TTC549 (cell line): ENCODE measurements around the gene GOLT1B.
A peak's percentile ranks its signal among the peaks of the same experiment; 100 is the strongest.
"Not testable (repeated sequence)": the region's sequence is repeated elsewhere in the genome, so short reads cannot be mapped to it uniquely, and the experiment has no call there.

ENCODE experiments used
- FAIRE-seq: peaks from 2 replicates; lab custom pipeline; 2012; peaks lifted over from hg19 to GRCh38; lab: Jason Lieb, UNC

Gene GOLT1B, protein sequence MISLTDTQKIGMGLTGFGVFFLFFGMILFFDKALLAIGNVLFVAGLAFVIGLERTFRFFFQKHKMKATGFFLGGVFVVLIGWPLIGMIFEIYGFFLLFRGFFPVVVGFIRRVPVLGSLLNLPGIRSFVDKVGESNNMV

DNA sequence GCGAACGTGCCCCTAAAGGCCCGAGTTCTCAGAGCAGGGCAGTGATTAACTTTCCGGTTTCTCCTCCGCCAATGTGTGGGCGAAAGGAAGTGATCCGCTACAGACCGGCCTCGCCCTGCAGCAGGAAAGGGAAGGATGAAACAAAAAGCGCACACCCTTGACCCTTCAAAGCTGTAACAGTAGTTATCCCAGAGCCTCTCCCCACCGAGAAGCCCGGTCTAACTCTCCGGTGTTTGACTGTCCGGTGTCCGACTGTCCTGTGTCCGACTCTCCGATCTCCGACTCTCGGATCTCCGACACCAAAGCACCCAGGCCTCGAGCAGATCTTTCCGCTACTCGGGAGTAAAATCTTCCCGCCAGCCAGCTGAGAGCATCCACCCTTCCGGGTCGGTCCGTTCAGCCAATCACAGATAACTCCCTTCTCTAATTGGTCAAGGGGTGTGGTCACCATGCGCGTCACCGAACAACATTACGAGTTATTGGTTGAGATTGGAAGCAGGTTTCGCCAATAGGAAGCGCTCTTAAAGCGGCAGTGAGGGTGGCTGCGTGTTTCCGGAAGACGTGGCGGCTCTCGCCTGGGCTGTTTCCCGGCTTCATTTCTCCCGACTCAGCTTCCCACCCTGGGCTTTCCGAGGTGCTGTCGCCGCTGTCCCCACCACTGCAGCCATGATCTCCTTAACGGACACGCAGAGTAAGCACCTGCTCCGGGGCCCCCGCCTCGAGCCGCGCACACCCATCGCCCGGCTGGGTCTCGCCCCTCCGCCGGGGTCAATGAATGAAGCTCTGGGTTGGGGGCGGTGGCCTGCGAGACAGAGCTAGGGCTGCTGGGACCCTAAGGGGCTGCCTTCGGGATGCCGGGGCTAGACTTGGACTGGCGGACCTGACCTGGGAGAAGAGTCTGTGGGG, at the start of gene GOLT1B, which contains the start of gene RECQL:
Gene GOLT1B, plus strand, starts transcription at position 532 of the 906 bp plus-strand sequence. Its CDS starts 135 bp downstream, at position 667.
Gene RECQL, minus strand, starts transcription at position 378 of the 906 bp plus-strand sequence. CDS start 2,065 bp downstream, outside the sequence.
- peak; percentile 93 for FAIRE-seq

DNA sequence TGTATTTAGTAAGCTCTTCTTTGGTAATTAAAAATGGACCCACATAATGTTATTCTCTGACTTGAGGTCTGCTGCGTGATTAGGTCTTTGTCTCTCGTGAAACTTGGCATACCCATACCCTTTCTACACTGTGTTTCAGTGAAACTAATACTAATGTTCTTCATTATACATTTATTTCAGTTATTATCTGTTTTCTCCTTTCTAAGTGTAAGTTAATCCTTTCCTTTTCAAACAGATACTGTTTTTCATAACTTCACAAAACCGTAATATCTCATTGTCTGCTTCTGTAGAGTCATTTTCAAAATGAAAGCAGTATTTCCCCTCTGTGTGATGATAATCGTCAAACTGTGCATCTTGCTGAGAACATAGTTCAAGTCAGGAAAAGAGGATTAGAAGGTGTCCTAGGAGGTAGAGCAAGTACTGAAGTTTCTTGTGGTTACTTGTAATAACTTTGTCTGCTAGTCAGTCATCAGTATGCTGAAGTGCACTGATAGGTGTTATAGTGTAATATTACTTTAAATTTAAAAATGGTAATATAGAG, 48.2 kb upstream of the GOLT1B start:
- no peak for FAIRE-seq

DNA sequence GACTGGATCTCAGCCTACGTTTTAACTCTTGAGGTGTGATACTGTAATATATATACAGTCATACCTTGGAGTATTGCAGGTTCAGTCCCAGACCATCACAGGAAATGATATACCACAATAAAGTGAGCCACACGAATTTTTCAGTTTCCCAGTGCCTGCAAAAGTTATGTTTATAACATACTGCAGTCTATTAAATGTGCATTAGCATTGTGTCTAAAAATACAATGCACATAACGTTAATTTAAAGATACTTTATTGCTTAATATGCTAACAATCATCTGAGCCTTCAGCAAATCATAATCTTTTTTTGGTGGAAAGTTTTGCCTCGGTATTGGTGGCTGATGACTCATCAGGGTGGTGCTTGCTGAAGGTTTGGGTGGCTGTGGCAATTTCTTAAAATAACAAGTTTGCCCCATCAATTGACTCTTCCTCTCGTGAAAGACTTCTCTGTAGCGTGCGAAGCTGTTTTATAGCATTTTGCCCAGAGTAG, 45.3 kb upstream of the GOLT1B start:
- no peak for FAIRE-seq

DNA sequence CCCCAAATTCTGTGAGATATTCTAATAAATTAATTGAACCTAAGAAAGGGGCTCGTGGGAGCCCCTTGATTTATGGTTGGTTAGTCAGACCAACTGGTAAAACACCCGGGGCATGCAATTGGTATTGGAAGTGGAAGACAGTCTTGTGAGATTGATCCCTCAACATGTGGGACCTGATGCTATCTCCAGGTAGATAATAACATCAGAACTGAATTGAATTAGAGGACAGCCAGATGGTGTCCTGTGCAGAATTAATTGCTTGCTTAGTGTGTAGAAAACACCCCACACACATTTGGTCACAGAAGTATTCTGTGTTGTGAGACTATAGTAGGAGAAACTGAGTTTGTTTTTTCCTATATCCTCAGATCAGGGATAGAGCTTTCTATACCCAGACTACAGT, 42.1 kb upstream of the GOLT1B start:
- no peak for FAIRE-seq

DNA sequence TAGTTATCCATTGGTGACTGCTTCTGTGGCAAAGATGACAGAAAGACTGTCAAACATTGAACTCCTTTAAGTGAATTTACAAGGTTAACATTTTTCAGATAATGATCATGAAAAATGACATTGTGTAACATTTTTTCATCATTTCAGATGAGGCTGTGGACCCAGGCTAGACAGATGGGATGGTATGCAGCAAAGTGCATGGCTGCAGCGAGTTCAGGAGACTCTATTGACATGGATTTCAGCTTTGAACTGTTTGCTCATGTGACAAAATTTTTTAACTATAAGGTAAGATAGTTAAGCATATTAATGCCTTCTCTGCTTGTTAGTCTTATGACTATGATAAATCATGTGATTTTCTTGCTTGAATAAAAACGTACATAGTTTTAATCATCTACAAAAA, 34.3 kb upstream of the GOLT1B start:
- not testable (repeated sequence) for FAIRE-seq

DNA sequence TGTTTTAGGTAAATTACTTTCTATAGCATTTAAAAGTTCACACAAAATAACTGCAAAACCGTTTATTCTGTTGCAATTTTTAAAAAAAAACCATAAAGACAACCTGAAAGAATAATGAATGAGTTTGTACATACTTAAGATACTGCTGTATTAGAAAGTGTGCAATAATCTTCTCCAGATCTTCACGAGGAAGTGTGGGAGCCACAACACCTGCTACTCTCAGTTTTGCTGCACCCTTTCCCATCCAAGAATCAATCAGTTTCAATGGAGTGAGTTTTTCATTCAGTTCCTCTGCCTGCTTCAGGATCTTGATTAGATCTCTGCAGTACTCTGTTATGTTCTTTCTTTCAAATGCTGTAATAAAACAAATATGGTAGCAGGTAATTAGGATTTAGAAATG, 30.3 kb upstream of the GOLT1B start:
- no peak for FAIRE-seq

DNA sequence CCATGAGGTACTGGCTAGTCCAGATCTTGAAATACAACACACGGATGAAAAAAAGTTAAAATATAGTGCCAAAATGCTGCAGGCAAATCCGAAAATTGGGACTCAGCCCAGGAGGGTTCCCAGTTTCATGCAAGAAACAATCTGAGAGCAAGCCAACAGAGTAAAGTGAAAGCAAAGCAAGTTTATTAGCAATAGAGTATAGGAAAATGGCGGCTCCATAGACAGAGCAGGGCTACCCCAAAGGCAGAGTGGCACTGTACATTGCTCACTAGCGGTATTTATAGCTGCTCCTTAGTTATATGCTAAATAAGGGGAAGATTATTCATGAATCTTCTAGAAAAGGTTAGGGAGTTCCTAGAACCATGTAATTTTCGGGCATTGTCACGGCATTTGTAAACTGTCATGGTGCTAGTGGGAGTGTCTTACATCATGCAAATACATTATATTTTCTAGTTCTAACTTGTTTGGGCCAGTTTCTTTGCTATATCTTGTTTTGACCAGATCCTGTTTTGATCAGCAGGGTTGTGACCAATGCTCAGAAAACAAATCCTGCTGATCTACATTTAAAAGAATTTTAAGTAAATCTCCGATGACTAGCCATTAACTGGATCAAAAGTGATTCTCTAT, 29.3 kb upstream of the GOLT1B start:
- FAIRE-seq = no peak

DNA sequence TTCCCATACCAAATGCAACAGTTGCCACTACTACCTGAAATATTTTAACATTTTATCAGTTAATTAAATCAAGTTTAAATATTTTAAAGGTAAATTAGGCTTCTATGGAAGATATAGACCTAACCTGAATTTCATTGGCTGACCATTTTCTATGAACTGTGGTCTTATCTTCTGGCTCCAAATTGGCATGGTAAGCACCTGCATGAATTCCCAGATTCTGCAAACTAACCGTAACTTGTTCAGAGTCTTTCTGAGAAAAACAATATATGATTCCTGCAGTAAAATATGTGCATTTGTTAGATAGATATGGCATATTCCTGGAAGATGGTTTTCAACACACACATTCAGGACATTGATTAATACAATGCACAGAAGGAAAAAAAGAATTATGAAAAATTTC, 26.0 kb upstream of the GOLT1B start:
- no peak for FAIRE-seq

DNA sequence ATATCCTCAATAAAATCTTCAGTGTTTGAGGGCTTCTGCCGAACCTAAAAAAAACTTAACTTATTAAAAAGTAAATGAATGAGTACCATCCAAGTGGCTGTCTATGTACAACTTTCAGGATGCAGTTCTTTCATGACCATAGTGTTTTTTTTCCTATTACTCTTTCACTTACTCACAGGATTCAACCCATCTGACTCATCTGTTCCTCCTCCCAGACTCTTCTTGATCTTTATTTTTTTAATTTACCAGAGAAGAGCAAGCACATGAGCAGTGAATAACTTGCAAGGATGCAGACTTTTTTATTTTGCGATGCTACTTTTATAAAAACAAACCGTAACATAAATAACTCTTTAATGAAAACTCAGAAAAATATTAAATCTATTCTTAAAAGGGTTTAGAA, 24.6 kb upstream of the GOLT1B start:
- no peak for FAIRE-seq

DNA sequence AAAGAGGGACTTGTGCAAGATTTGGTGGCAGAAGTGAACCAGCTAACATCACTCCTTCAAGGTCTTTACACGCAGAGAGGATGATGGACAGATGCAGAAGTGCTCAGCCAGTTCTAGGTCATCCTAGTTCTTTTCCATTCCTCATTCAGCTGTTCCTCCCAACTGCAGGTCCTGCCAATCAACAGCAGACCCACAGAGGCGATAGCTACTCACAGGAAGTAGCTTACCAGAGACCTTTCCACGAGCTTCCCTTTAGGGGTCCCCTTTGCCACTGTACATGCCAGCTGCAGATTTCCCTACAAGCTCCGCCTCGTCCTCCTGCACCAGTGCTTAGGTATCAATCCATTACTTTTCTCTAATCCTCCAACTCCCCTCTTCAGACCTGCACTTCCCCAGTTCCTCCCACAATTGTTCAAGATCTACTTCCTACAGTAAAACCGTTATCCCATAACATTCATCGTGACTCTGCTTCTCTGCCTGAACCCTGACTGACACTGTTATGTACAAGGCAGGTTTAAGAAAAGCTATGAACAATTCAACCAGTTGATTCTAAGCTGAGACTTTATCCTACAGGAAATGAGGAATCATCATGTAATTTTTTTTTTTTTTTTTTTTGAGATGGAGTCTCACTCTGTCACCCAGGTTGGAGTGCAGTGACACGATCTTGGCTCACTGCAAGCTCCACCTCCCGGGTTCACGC, 22.7 kb upstream of the GOLT1B start:
- no peak for FAIRE-seq

DNA sequence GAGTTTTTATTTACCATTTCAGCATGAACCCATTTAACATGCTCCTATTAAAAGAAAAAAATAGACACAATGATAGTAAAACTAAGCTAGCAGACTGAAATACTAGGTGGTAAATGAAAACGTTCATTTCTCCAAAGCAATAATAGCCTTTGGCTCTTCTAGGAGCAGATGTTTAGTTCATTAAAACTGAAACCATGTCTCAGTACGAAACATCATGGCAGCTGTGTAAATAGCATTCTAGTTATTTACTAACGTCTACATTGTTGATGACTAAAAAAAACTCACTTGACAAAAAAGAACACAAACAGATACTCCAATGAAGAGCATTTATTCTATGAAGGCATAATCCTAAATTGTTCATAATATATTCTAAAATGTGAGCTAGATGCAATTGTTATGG, 18.1 kb upstream of the GOLT1B start:
- FAIRE-seq = no peak

DNA sequence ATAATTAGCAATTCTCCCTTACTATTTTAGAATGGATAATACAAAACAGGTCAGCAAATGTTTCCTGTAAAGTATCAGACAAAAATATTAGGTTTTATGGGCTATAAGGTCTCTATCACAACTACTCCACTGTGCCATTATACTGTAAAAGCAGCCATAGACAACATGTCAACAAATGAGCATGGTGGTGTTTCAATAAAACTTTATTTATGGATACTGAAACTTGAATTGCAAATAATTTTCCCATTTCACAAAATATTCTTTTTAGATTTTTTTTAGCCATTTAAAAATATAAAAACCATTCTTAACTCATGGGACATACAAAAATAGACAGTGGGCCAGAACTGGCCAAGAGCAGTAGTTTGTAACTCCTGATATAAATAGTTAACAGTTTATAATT, 15.6 kb upstream of the GOLT1B start:
- no peak for FAIRE-seq

DNA sequence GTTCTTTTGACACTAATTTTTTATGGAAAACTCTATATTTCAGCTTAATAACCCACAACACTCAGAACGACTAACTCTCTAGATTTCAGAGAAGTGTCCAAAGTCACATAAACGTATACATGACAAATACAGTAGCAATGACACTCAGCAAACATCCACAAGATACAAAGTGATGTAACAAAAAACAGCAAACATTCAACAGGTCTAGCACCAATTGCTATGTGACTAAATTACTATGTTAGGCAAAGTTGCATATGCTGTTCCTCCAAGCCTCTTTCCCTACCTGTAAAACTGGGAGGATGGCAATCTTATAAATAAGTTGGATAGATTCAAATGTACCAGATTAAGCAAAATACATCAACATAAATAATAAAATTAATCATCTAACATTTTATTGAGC, 1.8 kb upstream of the GOLT1B start:
- FAIRE-seq = no peak

DNA sequence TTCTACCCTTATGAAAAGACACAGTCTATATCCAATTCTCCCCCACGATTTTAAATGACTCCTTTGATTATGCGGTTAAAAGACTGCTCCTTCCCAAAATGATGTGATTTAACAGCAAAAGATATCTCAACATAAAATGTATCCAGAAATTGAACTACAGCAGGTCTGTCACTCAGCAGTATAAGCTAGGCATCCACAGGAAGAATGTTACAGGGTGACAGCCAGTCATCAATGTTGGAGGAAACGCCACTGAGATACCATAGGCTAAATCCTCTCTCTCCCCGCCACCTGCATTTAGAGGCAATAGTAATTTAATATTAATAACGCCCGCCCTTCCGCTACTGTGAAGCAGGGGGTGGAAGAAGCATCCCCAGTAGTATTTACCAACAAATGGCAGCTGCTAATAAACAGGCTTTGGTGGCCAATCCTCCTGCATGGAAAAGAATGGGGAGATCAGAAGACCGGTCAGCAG, 767 bp upstream of the GOLT1B start:
- no peak for FAIRE-seq

DNA sequence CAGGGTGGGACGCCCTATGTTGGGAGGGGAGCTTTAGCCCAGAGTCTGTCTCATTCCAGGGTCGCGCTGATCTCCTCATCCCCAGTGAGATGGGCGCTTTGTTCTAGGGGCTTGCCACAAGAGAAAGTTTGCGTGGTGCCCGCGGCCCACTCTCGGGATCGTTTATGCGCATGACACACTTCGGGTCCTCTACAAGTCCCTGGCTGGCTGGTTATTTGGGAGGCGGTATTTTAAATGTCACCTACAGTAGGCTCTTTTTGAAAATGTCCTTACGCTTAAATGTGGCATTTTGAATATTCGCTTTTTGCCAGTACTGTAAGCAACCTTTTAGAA, 541 bp downstream of the GOLT1B start:
- FAIRE-seq = no peak

DNA sequence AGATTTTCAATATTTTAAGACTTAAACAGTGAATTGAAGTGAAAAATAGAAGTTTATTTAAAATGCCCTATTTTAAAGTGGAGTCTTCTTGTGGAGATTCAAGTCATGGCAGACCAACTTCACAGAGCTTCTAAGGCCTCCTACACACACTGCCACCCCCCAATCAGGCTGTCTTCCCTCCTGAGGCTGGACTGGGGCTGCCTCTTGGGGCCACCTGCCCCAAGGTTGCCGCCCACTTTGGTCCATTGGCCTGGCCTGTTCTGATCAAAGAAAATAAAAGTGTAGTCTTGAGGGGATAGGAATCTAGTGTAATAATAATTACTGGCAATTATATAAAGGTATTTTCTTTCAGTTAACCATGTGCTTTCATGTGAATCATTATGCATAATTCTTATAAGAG, 1.3 kb downstream of the GOLT1B start:
- no peak for FAIRE-seq

DNA sequence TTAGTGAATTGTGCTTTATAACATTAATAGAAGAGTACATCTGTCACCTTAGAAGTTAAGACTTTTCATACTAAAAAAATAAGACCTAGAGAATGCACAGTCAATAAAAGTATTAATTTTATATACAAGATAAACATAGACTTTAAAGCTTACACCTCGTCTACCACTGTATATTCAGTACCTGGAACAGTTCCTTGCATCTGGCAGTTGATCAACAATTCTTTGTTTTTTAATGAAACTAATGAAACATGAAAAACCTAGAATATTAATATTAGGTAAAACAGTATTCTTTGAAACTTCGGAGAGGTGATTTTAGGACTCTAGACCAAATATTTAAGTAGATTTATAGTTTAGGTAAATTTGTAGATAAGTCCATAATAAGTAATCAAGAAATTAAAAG, 4.3 kb downstream of the GOLT1B start:
- no peak for FAIRE-seq

DNA sequence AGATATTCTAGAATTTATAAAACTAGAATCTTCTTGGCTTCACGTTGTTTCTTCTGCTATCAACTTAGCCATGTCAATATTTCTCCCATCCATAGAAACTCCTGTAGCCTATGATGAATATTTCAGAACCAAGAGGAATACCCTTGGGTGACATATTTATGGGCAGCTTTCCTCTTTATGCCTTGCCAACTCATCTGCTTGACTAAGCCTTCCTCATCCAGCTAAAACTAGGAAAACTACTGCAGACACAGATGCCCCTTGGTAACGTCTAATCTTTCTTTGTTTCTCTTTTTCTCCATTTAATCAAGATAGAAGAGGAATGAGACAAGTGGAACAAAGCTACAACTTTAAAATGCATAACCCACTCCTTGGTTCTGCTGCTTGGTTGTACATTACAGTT, 6.3 kb downstream of the GOLT1B start:
- no peak for FAIRE-seq

DNA sequence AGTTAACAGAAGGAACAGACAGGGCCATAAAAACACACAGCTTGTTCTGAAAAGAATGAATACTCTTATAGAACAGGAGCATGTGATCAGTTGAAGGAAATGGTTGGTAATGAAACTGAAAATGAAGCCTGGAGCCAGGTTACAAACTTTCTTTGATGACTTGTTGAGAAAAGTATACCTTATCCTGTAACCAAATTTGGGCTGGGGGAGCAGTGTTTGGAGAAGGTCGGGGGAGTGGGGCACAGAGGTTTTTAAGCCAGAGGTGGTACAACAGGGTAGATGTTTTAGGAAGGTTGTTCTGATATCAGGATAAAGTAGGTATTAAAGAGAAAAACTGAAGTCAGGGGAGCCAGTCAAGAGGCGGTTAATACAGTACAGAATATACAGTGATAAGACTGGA, 8.2 kb downstream of the GOLT1B start:
- no peak for FAIRE-seq

DNA sequence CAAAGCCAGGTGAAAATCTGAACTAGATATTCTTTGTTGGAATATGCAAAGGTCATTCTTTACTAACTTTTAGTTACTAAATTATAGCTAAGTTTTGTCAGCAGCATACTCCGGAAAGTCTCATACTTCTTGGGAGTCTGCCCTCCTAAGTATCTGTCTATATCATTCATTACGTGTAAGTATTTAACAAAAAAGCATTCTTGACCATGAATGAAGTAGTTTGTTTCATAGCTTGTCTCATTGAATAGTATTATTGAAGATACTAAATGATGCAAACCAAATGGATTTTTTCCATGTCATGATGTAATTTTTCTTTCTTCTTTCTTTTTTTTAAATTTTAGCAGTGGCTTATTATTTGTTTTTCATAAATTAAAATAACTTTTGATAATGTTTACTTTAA, 14.7 kb downstream of the GOLT1B start:
- no peak for FAIRE-seq

DNA sequence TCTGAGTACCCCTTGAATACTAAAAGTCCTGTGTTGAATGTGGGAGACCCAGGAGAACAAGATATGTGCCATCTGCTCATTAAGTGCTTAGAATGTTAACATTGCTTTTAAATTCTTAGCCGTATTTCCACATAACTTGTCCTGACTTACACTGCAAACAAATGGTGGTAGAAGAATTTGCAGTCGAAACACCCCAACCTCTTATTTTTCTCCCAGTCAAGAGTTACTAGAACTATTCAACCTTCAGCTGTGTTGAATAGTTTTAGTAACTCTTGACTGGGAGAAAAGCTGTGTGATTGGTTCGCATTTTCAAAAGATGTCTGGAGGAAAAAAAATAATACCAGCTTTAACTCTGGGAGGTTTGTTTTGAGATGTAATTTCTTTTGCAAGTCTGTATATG, 16.9 kb downstream of the GOLT1B start:
- FAIRE-seq = no peak

DNA sequence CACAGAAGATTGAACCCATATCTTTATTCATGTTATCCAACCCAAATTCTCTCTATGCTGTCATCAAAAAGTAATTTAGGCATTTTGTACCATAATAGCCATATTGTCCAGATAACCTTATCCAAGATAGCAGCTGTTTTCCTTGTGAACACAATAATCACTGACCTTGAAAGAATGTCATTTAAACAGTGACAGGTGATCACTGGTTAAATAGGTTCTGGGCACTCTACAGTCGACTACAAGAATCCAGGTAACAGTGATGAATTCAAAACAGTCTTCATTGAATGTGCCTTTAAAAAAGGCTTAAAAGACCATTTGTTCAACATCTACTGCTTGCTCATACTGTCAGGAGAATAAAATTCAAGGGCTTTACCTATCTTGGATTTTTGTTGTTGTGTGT, 20.0 kb downstream of the GOLT1B start:
- FAIRE-seq = no peak
